ENCODE measurements around the gene NRN1. TPM values are rescaled to one million over a fixed set of nuclear protein-coding genes. Genes with fewer than 3 reads are reported as not detected.

NRN1 gene
- total RNA-seq, 2 donors from 2014 or later, result 0.44 to 0.57 TPM

- H3K4me1 Mint-ChIP-seq, result peaks cover 46% of the 10 kb centered on the region
These were observed 2.9 kb downstream of the NRN1 start for GRCh38 chr6:6003621-6004366.

GRCh38 chr6:6002848-6003620 is 3.7 kb downstream of the NRN1 start:
- H3K4me1 Mint-ChIP-seq, result peaks cover 48% of the 10 kb centered on the region
- peaks cover 100% of the 10 kb centered on the region for H3K27me3 ChIP-seq (ENCODE audit: control insufficient read depth, insufficient read depth, low read length, poor library complexity, severe bottlenecking)
- peak overlapping the region; percentile 72 for H3K4me3 ChIP-seq (ENCODE audit: low read length)
- no peak for TF ChIP-seq CTCF (conservative IDR thresholded peaks at IDR 0.05)
- no peaks in the 10 kb centered on the region for H3K36me3 Mint-ChIP-seq (ENCODE audit: low read depth)
- WGBS, 2 experiments (ENCODE audit: insufficient coverage in 1 of 2, insufficient read length in 1 of 2), result 1 to 6% methylated on average over 19 to 48 of the region's 48 CpGs
- H3K36me3 ChIP-seq (ENCODE audit: control insufficient read depth, insufficient read depth, low read length), result no peaks in the 10 kb centered on the region
- H3K9me3 Mint-ChIP-seq, result peaks cover 5% of the 10 kb centered on the region
- H3K27ac ChIP-seq (ENCODE audit: low read depth, low read length), result no peak overlapping the region
- H3K4me3 Mint-ChIP-seq, result peak overlapping the region; percentile 59
- H3K4me1 ChIP-seq (ENCODE audit: control insufficient read depth, insufficient read depth, low read length), result peaks cover 13% of the 10 kb centered on the region
- H3K9ac ChIP-seq (ENCODE audit: extremely low read depth, low read length, poor library complexity, severe bottlenecking), result no peak overlapping the region
- peaks cover 5% of the 10 kb centered on the region for H3K9me3 ChIP-seq (ENCODE audit: control insufficient read depth, low read length)
- no peak overlapping the region for H3K27ac Mint-ChIP-seq
- DNase-seq, result no peak
- H3K27me3 Mint-ChIP-seq (ENCODE audit: insufficient read depth), result peaks cover 100% of the 10 kb centered on the region

More at GRCh38 chr6:6003621-6004366, 2.9 kb downstream of the NRN1 start:
- Histone ChIP-seq H3K27me3 (ENCODE audit: control insufficient read depth, insufficient read depth, low read length, poor library complexity, severe bottlenecking) (peaks cover 96% of the 10 kb centered on the region), H3K9me3 (ENCODE audit: control insufficient read depth, low read length) (peaks cover 5% of the 10 kb centered on the region), H3K4me1 (ENCODE audit: control insufficient read depth, insufficient read depth, low read length) (peaks cover 11% of the 10 kb centered on the region), H3K36me3 (ENCODE audit: control insufficient read depth, insufficient read depth, low read length) (no peaks in the 10 kb centered on the region), H3K27ac (ENCODE audit: low read depth, low read length) (no peak overlapping the region), H3K9ac (ENCODE audit: extremely low read depth, low read length, poor library complexity, severe bottlenecking) (no peak overlapping the region), H3K4me3 (ENCODE audit: low read length) (peak overlapping the region; percentile 72)
- peak; percentile 17 for TF ChIP-seq CTCF (conservative IDR thresholded peaks at IDR 0.05)
- H3K27ac Mint-ChIP-seq, result no peak overlapping the region
- DNase-seq, result peak; percentile 89
- H3K27me3 Mint-ChIP-seq (ENCODE audit: insufficient read depth), result peaks cover 97% of the 10 kb centered on the region
- H3K36me3 Mint-ChIP-seq (ENCODE audit: low read depth), result no peaks in the 10 kb centered on the region
- WGBS, 2 experiments (ENCODE audit: insufficient coverage in 1 of 2, insufficient read length in 1 of 2), result 0 to 1% methylated on average over 25 to 64 of the region's 64 CpGs
- peaks cover 5% of the 10 kb centered on the region for H3K9me3 Mint-ChIP-seq
- H3K4me3 Mint-ChIP-seq, result peak overlapping the region; percentile 59

GRCh38 chr6:6002005-6002847 is 4.5 kb downstream of the NRN1 start:
- H3K9ac ChIP-seq (ENCODE audit: extremely low read depth, low read length, poor library complexity, severe bottlenecking), result no peak overlapping the region
- H3K4me1 ChIP-seq (ENCODE audit: control insufficient read depth, insufficient read depth, low read length), result peaks cover 13% of the 10 kb centered on the region
- no peaks in the 10 kb centered on the region for H3K36me3 Mint-ChIP-seq (ENCODE audit: low read depth)

More at GRCh38 chr6:6002005-6002847, 4.5 kb downstream of the NRN1 start:
- Mint-ChIP-seq H3K4me3 (peak overlapping the region; percentile 59), H3K9me3 (peaks cover 5% of the 10 kb centered on the region), H3K4me1 (peaks cover 47% of the 10 kb centered on the region), H3K27ac (no peak overlapping the region), H3K27me3 (ENCODE audit: insufficient read depth) (peaks cover 100% of the 10 kb centered on the region)
- 0 to 5% methylated on average over 27 to 57 of the region's 57 CpGs for WGBS, 2 experiments (ENCODE audit: insufficient coverage in 1 of 2, insufficient read length in 1 of 2)
- Histone ChIP-seq H3K9me3 (ENCODE audit: control insufficient read depth, low read length) (peaks cover 5% of the 10 kb centered on the region), H3K27ac (ENCODE audit: low read depth, low read length) (no peak overlapping the region), H3K4me3 (ENCODE audit: low read length) (peak overlapping the region; percentile 72), H3K36me3 (ENCODE audit: control insufficient read depth, insufficient read depth, low read length) (no peaks in the 10 kb centered on the region), H3K27me3 (ENCODE audit: control insufficient read depth, insufficient read depth, low read length, poor library complexity, severe bottlenecking) (peaks cover 100% of the 10 kb centered on the region)
- DNase-seq, result peak; percentile 78
- no peak for TF ChIP-seq CTCF (conservative IDR thresholded peaks at IDR 0.05)
